Endothelial cell of umbilical vein (primary cell): ENCODE results near the gene FUT6. TPM values are rescaled to one million over a fixed set of nuclear protein-coding genes. Genes with fewer than 3 reads are reported as not detected.

Experiments
- BruUV-seq: library from RNA; stranded (reverse); fragments of 400-500 nt; replicated peaks from 2 replicates; lab custom pipeline; 2021; lab: Mats Ljungman, UMichigan
- CTCF ChIA-PET: fragments of 300-600, 350-600 bp; sonication (Branson Sonifier 250); formaldehyde crosslinking; loops from one replicate; lab custom pipeline; 2021; ENCODE audit warnings: antibody characterized with exemption, inconsistent platforms; lab: Charles Lee
- POLR2A ChIA-PET: fragments of 300-600, 350-600 bp; sonication (Branson Sonifier 250); formaldehyde crosslinking; loops from one replicate; lab custom pipeline; 2021; ENCODE audit warnings: antibody characterized with exemption, inconsistent platforms; lab: Charles Lee
- DNase-seq: peaks from one replicate; pipeline ENCODE4 v3.0.0-alpha.2; 2011; ENCODE audit warnings: low read depth, low spot score
- FAIRE-seq: peaks from 2 replicates; lab custom pipeline; 2011; peaks lifted over from hg19 to GRCh38; lab: Jason Lieb, UNC
- H2AFZ ChIP-seq: 2 replicates; pipeline ENCODE4 v1.6.0; 2012; ENCODE audit warnings: low read depth, low read length, control low read depth, inconsistent platforms
- H3K27ac ChIP-seq: 2 replicates; pipeline ENCODE4 v1.5.1; 2011; ENCODE audit warnings: low read depth, mild to moderate bottlenecking, control low read depth, low read length, moderate library complexity; ENCODE audit not compliant: insufficient read depth
- H3K27me3 ChIP-seq, 2 experiments: 2 replicates each; pipeline versions ENCODE4 v1.6.0 to v1.6.1; 2011; ENCODE audit warnings: low read length in 2 of 2, mixed read lengths in 1 of 2; ENCODE audit not compliant: control insufficient read depth in 2 of 2, insufficient read depth in 2 of 2
- H3K36me3 ChIP-seq, 2 experiments: 2 replicates in 1 of 2; 3 replicates in 1 of 2; pipeline ENCODE4 v1.5.1; 2011; ENCODE audit warnings: low read length in 2 of 2, mild to moderate bottlenecking in 1 of 2, moderate library complexity in 1 of 2; ENCODE audit not compliant: control insufficient read depth in 2 of 2, insufficient read depth in 2 of 2; ENCODE audit errors: extremely low read depth in 1 of 2
- H3K4me1 ChIP-seq: 3 replicates; pipeline ENCODE4 v1.5.1; 2011; ENCODE audit warnings: mild to moderate bottlenecking, low read length; ENCODE audit not compliant: control insufficient read depth, insufficient read depth; ENCODE audit errors: extremely low read depth
- H3K4me2 ChIP-seq: 2 replicates; pipeline ENCODE4 v1.6.1; 2011; ENCODE audit warnings: low read length, control low read depth, mixed read lengths; ENCODE audit not compliant: insufficient read depth
- H3K4me3 ChIP-seq, 3 experiments: fragments of 200-600 bp in 1 of 3; sonication (generic), shearing (Covaris generic) in 1 of 3; replicated peaks in 1 of 3; 2 replicates each; pipeline ENCODE4 v1.5.1; 2011 to 2016; ENCODE audit warnings: control low read depth in 3 of 3, low read length in 3 of 3, mild to moderate bottlenecking in 2 of 3, inconsistent platforms in 1 of 3, low read depth in 1 of 3, moderate library complexity in 1 of 3; ENCODE audit not compliant: insufficient read depth in 1 of 3
- H3K79me2 ChIP-seq: 2 replicates; pipeline ENCODE4 v1.6.0; 2012; ENCODE audit warnings: low read length, inconsistent platforms; ENCODE audit not compliant: control insufficient read depth, insufficient read depth
- H3K9ac ChIP-seq: replicated peaks from 2 replicates; pipeline ENCODE3; 2011; ENCODE audit warnings: low read length, control low read depth; ENCODE audit not compliant: insufficient read depth; ENCODE audit errors: extremely low read depth
- H3K9me1 ChIP-seq: replicated peaks from 3 replicates; pipeline ENCODE4 v1.6.0; 2011; ENCODE audit warnings: mild to moderate bottlenecking, low read length; ENCODE audit not compliant: control insufficient read depth, insufficient read depth; ENCODE audit errors: extremely low read depth
- H3K9me3 ChIP-seq: replicated peaks from 2 replicates; pipeline ENCODE4 v1.5.1; 2012; ENCODE audit warnings: low read length, inconsistent platforms; ENCODE audit not compliant: control insufficient read depth, insufficient read depth
- H4K20me1 ChIP-seq: replicated peaks from 2 replicates; pipeline ENCODE3; 2011; ENCODE audit warnings: mild to moderate bottlenecking, low read length; ENCODE audit not compliant: control insufficient read depth, insufficient read depth; ENCODE audit errors: extremely low read depth
- EZH2 ChIP-seq: IDR thresholded peaks from 2 replicates; pipeline ENCODE4 v1.6.1; 2012; ENCODE audit warnings: borderline replicate concordance, low read depth, mild to moderate bottlenecking, moderate library complexity, low read length, inconsistent platforms; ENCODE audit not compliant: severe bottlenecking
- FOS ChIP-seq: IDR thresholded peaks from 2 replicates; pipeline ENCODE4 v1.6.1; 2011; ENCODE audit warnings: mild to moderate bottlenecking, low read length, moderate library complexity, borderline replicate concordance; ENCODE audit not compliant: insufficient read depth
- GATA2 ChIP-seq: IDR thresholded peaks from 2 replicates; pipeline ENCODE4 v1.7.0; 2011; ENCODE audit warnings: low read depth, mild to moderate bottlenecking, moderate library complexity, mixed read lengths, low read length; ENCODE audit not compliant: insufficient read length, insufficient read depth
- JUN ChIP-seq: IDR thresholded peaks from 2 replicates; pipeline ENCODE4 v1.6.1; 2011; ENCODE audit warnings: borderline replicate concordance, low read depth; ENCODE audit not compliant: insufficient read length, insufficient read depth
- POLR2A ChIP-seq: IDR thresholded peaks from 2 replicates; pipeline ENCODE4 v1.6.1; 2012; ENCODE audit warnings: low read depth, mild to moderate bottlenecking, control low read depth, low read length
- POLR2AphosphoS5 ChIP-seq: IDR thresholded peaks from 2 replicates; pipeline ENCODE4 v1.6.1; 2012; ENCODE audit warnings: low read depth, mild to moderate bottlenecking, control low read depth, low read length, moderate library complexity; ENCODE audit not compliant: insufficient read depth
- dilution Hi-C: fragments of 300-500 bp; cut with MboI; formaldehyde crosslinking; loops from one replicate; pipeline ENCODE4 v1.15.0; 2019; ENCODE audit warnings: low sequenced_read_pairs; ENCODE audit not compliant: extremely low pct_ligation_motif_present
- intact Hi-C: fragments of 100-400 bp; cut with micrococcal nuclease; formaldehyde crosslinking; loops from one replicate; pipeline ENCODE4 v1.10.0; 2022
- polyA plus RNA-seq, 4 experiments: library from polyadenylated mRNA; depleted of rRNA in 3 of 4; stranded (reverse) in 3 of 4; unstranded in 1 of 4; fragments of >200 nt; gene quantifications; 2 replicates each; pipeline versions ENCODE4 v1.2.1 to v1.2.3, GENCODE V29; 2011 to 2012; ENCODE audit warnings: missing spikeins in 1 of 4
- total RNA-seq: library from RNA; stranded (reverse); gene quantifications from 2 replicates; pipeline ENCODE4 v1.2.3, GENCODE V29; 2021

FUT6 gene
- total and polyA plus RNA-seq, 2 donors (not counting 3 experiments of a cell fraction or from before 2014, with no cell fraction given): not detected

DNA sequence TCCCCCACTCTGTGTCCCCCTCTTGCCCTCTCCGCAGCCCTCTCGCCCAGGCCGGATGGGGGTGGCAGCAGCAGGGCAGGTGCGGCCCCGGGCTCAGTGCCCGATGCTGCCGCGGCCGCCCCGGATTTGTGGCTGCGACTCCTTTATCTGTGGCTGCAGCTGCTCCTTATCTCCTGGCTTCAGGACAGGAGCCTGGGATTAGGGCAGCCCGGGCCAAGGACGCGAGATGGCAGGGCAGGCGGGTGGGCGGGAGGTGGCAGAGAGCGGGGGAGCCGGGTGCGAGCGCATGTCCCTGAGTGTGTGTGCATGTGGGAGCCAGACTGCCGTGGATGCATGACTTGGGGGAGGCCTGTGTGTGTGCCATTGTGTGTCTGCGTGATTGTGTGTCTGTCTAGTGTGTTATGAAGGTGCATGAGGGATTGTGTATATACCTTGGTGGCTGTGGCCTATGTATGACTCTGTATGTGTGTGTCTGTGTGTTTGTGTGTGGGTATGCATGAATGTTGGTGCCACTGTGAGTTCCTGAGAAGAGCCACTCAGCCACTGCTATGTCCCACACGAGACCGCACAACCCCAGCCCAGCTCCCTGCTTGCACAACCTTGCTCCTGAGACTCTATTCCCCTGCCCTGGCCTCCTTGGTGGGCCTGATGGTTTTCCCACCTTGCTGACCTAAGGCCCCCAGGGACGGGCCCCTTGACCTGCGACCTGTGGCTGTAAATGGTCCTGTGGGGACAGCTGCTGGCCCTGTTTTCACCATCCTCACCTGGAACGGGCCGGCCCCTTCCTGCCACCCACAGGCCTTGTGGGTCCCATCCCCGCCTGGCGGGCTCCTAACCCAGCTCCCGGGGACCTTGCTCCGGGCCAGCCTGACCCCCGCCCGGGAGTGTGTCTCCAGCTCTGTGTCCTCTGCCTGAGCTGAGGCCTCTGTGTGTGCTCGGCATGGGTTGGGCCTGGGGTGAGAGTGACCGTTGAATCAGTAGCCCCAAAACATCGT is 40.0 kb downstream of the FUT6 start:
- intact Hi-C loops (loop anchor here (10.0 kb wide), 1 partner anchor 185 kb away; no protein-coding TSS in a partner anchor), dilution Hi-C loops (no loop called here)
- ChIA-PET CTCF (interaction anchor here (0.6 kb wide), 1 partner anchor 8 kb away, joined by 3 read pairs; the partner anchor contains the start of gene DUS3L), POLR2A (no interaction called here)
- H4K20me1 ChIP-seq: no peaks in the 10 kb centered on the region
- TF ChIP-seq GATA2: peak; percentile 24
- no peak for TF ChIP-seq JUN
- TF ChIP-seq FOS: no peak
- TF ChIP-seq EZH2: peak; percentile 45
- TF ChIP-seq POLR2AphosphoS5: no peak
- TF ChIP-seq POLR2A: no peak
- H3K27me3 ChIP-seq: no peaks in the 10 kb centered on the region
- peaks cover 5% of the 10 kb centered on the region for H3K4me1 ChIP-seq
- no peak overlapping the region for H2AFZ ChIP-seq
- H3K4me3 ChIP-seq: no peak overlapping the region
- DNase-seq (peak; percentile 46), FAIRE-seq (no peak)
- peaks cover 2% of the 10 kb centered on the region for H3K9me1 ChIP-seq
- H3K79me2 ChIP-seq: no peaks in the 10 kb centered on the region
- H3K27ac ChIP-seq: no peak overlapping the region
- BruUV-seq: no TSS peak
- H3K36me3 ChIP-seq: no peaks in the 10 kb centered on the region
- H3K4me2 ChIP-seq: no peak overlapping the region
- H3K9me3 ChIP-seq: no peaks in the 10 kb centered on the region
- no peak overlapping the region for H3K9ac ChIP-seq
